GM13976 (cell line): Measurements from ENCODE around the gene CDH13.

ENCODE experiments used
- DNase-seq: peaks from one replicate; pipeline ENCODE4 v3.0.0; 2012; ENCODE audit warnings: low spot score
- in situ Hi-C: fragments of 300-500 bp; cut with MboI; formaldehyde crosslinking; loops from one replicate; pipeline ENCODE4 v1.12.0; 2022; ENCODE audit warnings: low sequenced_read_pairs, mixed read lengths, inconsistent platforms; ENCODE audit not compliant: unreplicated experiment
- TF ChIP-seq, protein P1 (sequence below): IDR thresholded peaks from 2 replicates; pipeline ENCODE4 v1.5.1; 2012; ENCODE audit warnings: borderline replicate concordance, mild to moderate bottlenecking; ENCODE audit not compliant: insufficient read depth; ENCODE audit errors: extremely low read depth, missing control alignments, control extremely low read depth

Gene CDH13

GRCh38 chr16:83762992-83763358 lies 1136.2 kb downstream of the CDH13 start:
- in situ Hi-C loops: no loop called here
- TF ChIP-seq, protein P1, sequence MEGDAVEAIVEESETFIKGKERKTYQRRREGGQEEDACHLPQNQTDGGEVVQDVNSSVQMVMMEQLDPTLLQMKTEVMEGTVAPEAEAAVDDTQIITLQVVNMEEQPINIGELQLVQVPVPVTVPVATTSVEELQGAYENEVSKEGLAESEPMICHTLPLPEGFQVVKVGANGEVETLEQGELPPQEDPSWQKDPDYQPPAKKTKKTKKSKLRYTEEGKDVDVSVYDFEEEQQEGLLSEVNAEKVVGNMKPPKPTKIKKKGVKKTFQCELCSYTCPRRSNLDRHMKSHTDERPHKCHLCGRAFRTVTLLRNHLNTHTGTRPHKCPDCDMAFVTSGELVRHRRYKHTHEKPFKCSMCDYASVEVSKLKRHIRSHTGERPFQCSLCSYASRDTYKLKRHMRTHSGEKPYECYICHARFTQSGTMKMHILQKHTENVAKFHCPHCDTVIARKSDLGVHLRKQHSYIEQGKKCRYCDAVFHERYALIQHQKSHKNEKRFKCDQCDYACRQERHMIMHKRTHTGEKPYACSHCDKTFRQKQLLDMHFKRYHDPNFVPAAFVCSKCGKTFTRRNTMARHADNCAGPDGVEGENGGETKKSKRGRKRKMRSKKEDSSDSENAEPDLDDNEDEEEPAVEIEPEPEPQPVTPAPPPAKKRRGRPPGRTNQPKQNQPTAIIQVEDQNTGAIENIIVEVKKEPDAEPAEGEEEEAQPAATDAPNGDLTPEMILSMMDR: no peak
- DNase-seq: no peak

DNA sequence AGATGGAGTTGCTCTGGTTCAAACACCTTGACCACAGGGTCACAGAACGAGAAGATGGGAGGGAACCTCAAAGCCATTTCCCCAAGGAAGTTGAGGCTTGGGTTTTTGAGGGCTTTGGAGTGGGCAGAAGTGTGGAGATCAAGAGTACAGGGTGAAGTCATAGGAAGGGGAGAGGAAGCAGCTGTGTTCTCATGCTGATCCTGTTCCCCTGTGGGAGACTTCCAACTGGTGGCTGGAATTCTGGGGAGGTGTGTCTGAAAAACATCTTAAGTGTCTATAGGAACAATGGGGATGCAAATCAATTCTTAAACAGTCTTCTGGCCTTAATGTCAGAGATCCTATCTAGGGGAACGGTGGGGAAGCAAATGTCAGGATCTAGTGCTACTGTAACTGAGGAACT lies 1142.2 kb downstream of the CDH13 start:
- TF ChIP-seq, protein P1: no peak
- in situ Hi-C loops: no loop called here
- DNase-seq: no peak

DNA sequence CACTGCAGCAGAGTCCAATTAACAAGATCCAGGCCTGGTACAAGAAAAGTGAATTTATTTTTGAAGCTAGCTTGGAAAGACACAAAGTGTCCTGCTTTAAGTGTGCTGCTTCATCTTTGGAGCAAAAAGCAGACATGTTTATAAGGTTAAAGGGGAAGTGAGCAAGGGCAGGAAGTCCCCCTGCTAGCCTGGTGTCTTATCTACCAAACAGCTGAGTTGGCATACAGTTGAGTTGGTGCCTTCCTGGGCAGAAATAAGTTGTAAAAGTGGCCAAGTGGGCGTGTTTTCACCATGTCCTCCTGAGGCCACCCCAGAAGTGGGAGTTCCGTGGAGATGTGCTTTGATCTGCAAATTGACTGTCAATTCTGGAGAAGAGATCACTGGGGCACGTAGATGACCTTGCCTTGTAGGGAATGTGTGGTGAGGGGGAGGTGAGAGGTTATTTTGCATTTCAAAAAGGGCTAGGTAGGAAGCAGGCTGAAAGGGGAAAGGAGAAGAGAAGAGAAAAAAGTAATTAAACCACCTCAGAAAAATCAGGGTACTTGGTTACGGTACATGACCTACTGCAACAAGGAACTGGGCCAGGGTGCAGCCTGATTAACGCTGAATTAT lies 1142.7 kb downstream of the CDH13 start:
- DNase-seq: no peak
- TF ChIP-seq, protein P1: no peak
- in situ Hi-C loops: no loop called here

DNA sequence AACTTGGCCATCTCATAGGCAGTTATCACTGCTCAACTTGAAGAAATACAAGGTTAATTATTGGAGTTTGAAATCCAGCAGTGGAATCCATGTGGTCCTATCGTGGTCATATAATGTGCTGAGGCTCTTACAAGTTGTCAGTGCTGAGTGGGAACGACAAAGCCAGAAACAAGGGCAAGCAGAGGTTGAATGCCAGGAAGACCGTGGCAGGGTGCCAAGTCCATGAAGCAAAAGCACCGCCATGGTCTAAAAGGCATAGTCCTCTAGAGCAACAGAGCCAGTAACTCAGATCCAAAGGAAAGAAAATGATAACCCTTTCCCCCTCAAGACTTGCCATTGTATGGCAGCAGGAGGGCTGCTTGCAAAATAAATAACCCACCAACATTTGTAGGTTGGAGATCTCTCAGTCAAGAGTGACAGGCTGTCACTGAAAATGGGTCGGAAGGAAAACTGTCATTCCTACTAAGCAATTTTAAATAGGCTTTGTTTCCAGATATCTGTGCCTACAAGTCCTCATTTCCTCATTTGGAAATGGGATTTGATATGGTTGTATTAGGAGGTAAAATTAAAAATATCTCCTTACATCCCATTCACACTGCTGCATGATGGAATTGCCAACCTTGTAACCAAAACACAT lies 1144.7 kb downstream of the CDH13 start:
- DNase-seq: no peak
- TF ChIP-seq, protein P1: no peak
- in situ Hi-C loops: no loop called here

DNA sequence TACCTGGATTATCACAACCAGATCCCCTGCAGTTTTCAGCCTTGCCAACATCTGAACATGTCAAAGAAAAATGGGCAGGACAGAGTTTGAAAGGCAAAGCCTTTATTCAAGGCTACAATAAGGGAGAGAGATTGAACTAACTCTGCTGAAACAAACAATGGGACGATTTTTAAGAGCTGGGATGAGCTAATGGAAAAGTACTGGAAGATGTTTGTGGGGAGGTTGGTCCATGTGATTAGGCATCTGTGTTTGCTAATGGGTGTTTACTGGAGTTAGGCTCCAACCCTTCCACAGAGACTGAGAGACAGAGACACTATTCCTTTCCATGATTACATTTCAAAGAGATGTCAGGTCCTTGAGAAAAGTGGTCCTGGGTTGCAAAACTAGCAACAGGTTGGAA lies 1146.0 kb downstream of the CDH13 start:
- TF ChIP-seq, protein P1: no peak
- in situ Hi-C loops: no loop called here
- DNase-seq: no peak

DNA sequence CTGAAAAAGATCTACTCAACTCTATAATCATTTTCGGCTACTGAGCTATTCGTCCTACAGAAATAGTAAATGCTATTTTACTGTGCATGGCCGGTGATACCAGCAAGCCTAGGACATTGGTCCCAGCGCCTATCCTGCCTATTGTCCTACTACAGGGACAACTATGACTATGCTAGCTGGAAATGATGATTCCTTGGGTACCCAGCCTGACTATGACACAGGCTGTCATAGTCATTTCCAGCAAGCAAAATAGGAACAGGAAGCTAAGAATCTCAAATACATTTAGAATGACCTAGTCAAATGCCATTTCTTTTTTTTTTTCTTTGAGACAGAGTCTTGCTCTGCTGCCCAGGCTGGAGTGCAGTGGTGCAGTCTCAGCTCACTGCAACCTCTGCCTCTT lies 1147.3 kb downstream of the CDH13 start:
- TF ChIP-seq, protein P1: no peak
- DNase-seq: no peak
- in situ Hi-C loops: no loop called here
